Uterus (tissue), 2 donors: ENCODE results near the gene PPIG.

ENCODE experiments used
- POLR2A ChIP-seq, 2 donors: fragments of 450-650 bp; IDR thresholded peaks; one replicate each; pipeline ENCODE4 v1.6.1; 2016; ENCODE audit warnings: antibody characterized with exemption in 2 of 2, mild to moderate bottlenecking in 1 of 2, moderate library complexity in 1 of 2
- TF ChIP-seq, protein P1 (sequence below), 4 experiments: fragments of 200-600 bp in 2 of 4; fragments of 450-650 bp in 2 of 4; sonication (generic) in 2 of 4; IDR thresholded peaks; one replicate each; pipeline ENCODE4 v1.5.1; 2016 to 2019; ENCODE audit warnings: antibody characterized with exemption in 4 of 4, mild to moderate bottlenecking in 2 of 4, moderate library complexity in 1 of 4

DNA sequence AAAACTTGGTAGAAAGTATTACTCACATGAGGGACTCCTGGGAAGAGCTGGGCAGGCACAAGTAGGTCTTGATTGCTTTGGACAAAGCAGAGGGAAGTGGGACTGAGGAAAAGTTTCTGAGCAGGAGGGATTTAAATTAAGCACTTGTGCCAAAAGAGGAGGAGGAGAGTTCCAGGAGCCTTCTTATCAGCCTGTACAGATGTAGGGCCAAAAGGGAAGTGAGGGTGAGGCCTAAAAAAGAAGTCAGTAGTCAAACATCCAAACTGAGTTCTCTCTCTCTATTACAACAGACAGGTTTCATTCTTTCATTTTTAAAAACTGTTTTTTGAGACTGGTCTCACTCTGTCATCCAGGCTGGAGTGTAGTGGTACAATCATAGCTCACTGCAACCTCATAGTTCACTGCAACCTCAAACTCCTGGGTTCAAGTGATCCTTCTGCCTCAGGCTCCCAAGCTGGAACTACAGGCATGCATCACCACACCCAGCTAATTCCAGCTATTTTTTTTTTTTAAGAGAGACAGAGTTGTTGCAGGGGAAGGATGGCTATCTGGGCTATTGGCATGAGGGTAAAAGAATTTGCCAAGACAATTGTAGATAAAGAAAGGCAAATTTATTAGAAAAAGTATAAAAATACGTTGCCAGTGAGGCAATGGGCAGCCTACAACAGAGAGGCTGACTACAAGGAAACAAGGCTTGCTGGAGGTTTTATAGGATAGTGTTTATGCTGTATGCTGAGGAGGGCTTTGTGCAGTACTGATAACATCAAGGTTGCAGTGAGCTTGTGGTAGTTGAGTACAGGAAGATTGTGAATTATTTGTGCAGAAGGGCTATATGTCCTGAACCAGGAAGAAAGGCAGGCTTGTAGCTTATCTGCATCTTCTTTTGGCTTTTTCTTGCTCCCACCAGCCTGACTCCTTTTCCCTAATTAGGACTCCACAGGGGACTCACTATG is 81.1 kb downstream of the PPIG start:
- TF ChIP-seq POLR2A (IDR thresholded peaks at IDR 0.05) = no peak
- TF ChIP-seq, protein P1, sequence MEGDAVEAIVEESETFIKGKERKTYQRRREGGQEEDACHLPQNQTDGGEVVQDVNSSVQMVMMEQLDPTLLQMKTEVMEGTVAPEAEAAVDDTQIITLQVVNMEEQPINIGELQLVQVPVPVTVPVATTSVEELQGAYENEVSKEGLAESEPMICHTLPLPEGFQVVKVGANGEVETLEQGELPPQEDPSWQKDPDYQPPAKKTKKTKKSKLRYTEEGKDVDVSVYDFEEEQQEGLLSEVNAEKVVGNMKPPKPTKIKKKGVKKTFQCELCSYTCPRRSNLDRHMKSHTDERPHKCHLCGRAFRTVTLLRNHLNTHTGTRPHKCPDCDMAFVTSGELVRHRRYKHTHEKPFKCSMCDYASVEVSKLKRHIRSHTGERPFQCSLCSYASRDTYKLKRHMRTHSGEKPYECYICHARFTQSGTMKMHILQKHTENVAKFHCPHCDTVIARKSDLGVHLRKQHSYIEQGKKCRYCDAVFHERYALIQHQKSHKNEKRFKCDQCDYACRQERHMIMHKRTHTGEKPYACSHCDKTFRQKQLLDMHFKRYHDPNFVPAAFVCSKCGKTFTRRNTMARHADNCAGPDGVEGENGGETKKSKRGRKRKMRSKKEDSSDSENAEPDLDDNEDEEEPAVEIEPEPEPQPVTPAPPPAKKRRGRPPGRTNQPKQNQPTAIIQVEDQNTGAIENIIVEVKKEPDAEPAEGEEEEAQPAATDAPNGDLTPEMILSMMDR (IDR thresholded peaks at IDR 0.05) = no peak
